K562 (cell line): ENCODE measurements around the gene LRRC8E.

ENCODE experiments used
- ATF3 ChIP-seq, 2 experiments: fragments of 450-650 bp in 1 of 2; sonication (generic) in 1 of 2; formaldehyde crosslinking in 1 of 2; IDR thresholded peaks in 1 of 2; conservative IDR thresholded peaks in 1 of 2; 2 replicates each; pipeline versions ENCODE4 v1.6.1 to v1.8.1; 2016 to 2023; ENCODE audit warnings: mild to moderate bottlenecking in 2 of 2, moderate library complexity in 2 of 2, inconsistent platforms in 1 of 2, missing genetic modification reagents in 1 of 2
- CTCF ChIP-seq, 3 experiments: IDR thresholded peaks in 2 of 3; conservative IDR thresholded peaks in 1 of 3; 2 replicates each; pipeline ENCODE4 v1.5.1; 2011 to 2012; ENCODE audit warnings: low read length in 3 of 3, mild to moderate bottlenecking in 3 of 3, control low read depth in 2 of 3, improper control_type of control experiment in 1 of 3, inconsistent platforms in 1 of 3, low read depth in 1 of 3, mixed read lengths in 1 of 3, moderate library complexity in 1 of 3; ENCODE audit not compliant: insufficient read depth in 2 of 3
- DEAF1 ChIP-seq: fragments of 450-650 bp; formaldehyde crosslinking; IDR thresholded peaks from 2 replicates; pipeline ENCODE4 v1.4.0; 2020; ENCODE audit warnings: mild to moderate bottlenecking, moderate library complexity
- ELK1 ChIP-seq: sonication (generic); formaldehyde crosslinking; IDR thresholded peaks from 2 replicates; pipeline ENCODE4 v1.8.1; 2022; ENCODE audit warnings: missing genetic modification reagents
- EZH2 ChIP-seq: IDR thresholded peaks from 2 replicates; pipeline ENCODE4 v1.6.1; 2012; ENCODE audit warnings: low read depth, mild to moderate bottlenecking, inconsistent platforms, low read length, borderline replicate concordance
- NR2C2 ChIP-seq, 2 experiments: fragments of 200-800 bp in 1 of 2; sonication (Bioruptor generic) in 1 of 2; sonication (generic) in 1 of 2; formaldehyde crosslinking in 1 of 2; IDR thresholded peaks; 2 replicates each; pipeline versions ENCODE4 v1.6.1 to v1.8.0; 2016 to 2022; ENCODE audit warnings: mild to moderate bottlenecking in 1 of 2, missing compliant biosample characterization in 1 of 2, missing genetic modification characterization in 1 of 2, missing genetic modification reagents in 1 of 2
- PHF8 ChIP-seq: fragments of 200-600 bp; sonication (generic); IDR thresholded peaks from 2 replicates; pipeline ENCODE4 v1.6.1; 2012; ENCODE audit warnings: mixed run types, mild to moderate bottlenecking, inconsistent platforms, low read length, moderate library complexity, borderline replicate concordance
- RBM39 ChIP-seq: fragments of 200-400 bp; formaldehyde crosslinking; optimal IDR thresholded peaks from 2 replicates; pipeline ENCODE3; 2018; ENCODE audit warnings: low read depth, low read length
- USF2 ChIP-seq: sonication (generic); formaldehyde crosslinking; IDR thresholded peaks from 2 replicates; pipeline ENCODE4 v1.5.0; 2020; ENCODE audit warnings: missing genetic modification reagents

- no peak for TF ChIP-seq EZH2
- TF ChIP-seq ATF3 (IDR thresholded peaks at IDR 0.05), result no peak
- TF ChIP-seq ATF3 (CRISPR knock-in tag; conservative IDR thresholded peaks at IDR 0.05), result no peak
- no peak for TF ChIP-seq NR2C2 (CRISPR knock-in tag; IDR thresholded peaks at IDR 0.05)
- no peak for TF ChIP-seq NR2C2 (tag; IDR thresholded peaks at IDR 0.05)
- TF ChIP-seq CTCF (IDR thresholded peaks at IDR 0.05 in 2 of 3, conservative IDR thresholded peaks at IDR 0.05 in 1 of 3; ENCODE audit: insufficient read depth in 2 of 3, low read depth in 1 of 3, low read length in 3 of 3), result no peak
- TF ChIP-seq DEAF1 (CRISPR knock-in tag), result no peak
- TF ChIP-seq PHF8, result no peak
- TF ChIP-seq ELK1 (CRISPR knock-in tag), result no peak
- no peak for TF ChIP-seq RBM39
- no peak for TF ChIP-seq USF2 (CRISPR knock-in tag)
Measured at GRCh38 chr19:7840629-7841028, 47.7 kb upstream of the LRRC8E start.
